GM23338 (cell line): Measurements from ENCODE around the gene CDR2L. TPM values are rescaled to one million over a fixed set of nuclear protein-coding genes. Genes with fewer than 3 reads are reported as not detected.

Experiments used
- ATAC-seq: fragments of 200-7000 bp; cut with Tn5 transposase; 3 replicates; pipeline ENCODE4 v1.9.1; 2020
- DNase-seq: peaks from one replicate; pipeline ENCODE4 v3.0.0-alpha.2; 2015; ENCODE audit warnings: low spot score
- H2AFZ ChIP-seq: fragments of 200-600 bp; sonication (generic); 2 replicates; pipeline ENCODE4 v1.8.0; 2016; ENCODE audit warnings: antibody characterized with exemption, mild to moderate bottlenecking, moderate library complexity
- H3F3A ChIP-seq: fragments of 200-600 bp; sonication (generic); replicated peaks from 2 replicates; pipeline ENCODE4 v1.8.0; 2017; ENCODE audit warnings: antibody characterized with exemption, mixed run types, low read depth
- H3K27ac ChIP-seq: fragments of 200-600 bp; sonication (generic); 2 replicates; pipeline ENCODE4 v1.6.1; 2016; ENCODE audit warnings: low read depth
- H3K27me3 ChIP-seq: fragments of 200-600 bp; sonication (generic); 2 replicates; pipeline ENCODE4 v1.8.0; 2016; ENCODE audit warnings: mild to moderate bottlenecking, mixed run types, moderate library complexity; ENCODE audit not compliant: insufficient read depth
- H3K36me3 ChIP-seq: fragments of 200-600 bp; sonication (generic); 2 replicates; pipeline ENCODE4 v1.8.0; 2016; ENCODE audit warnings: mild to moderate bottlenecking; ENCODE audit not compliant: insufficient read depth
- H3K4me1 ChIP-seq: fragments of 200-600 bp; sonication (generic); 2 replicates; pipeline ENCODE4 v1.8.0; 2016; ENCODE audit warnings: mild to moderate bottlenecking, moderate library complexity; ENCODE audit not compliant: insufficient read depth
- H3K4me2 ChIP-seq: fragments of 200-600 bp; sonication (generic); 2 replicates; pipeline ENCODE4 v1.7.1; 2017; ENCODE audit warnings: mixed run types
- H3K4me3 ChIP-seq: fragments of 200-600 bp; sonication (generic); 2 replicates; pipeline ENCODE4 v1.6.1; 2016; ENCODE audit warnings: mixed run types
- H3K79me2 ChIP-seq: fragments of 200-600 bp; sonication (generic); replicated peaks from 2 replicates; pipeline ENCODE4 v1.8.0; 2017; ENCODE audit warnings: mild to moderate bottlenecking; ENCODE audit not compliant: insufficient read depth
- H3K9me2 ChIP-seq: fragments of 200-600 bp; sonication (generic); 2 replicates; pipeline ENCODE4 v1.8.0; 2017; ENCODE audit not compliant: insufficient read depth
- H4K20me1 ChIP-seq: fragments of 200-600 bp; sonication (generic); replicated peaks from 2 replicates; pipeline ENCODE4 v1.8.0; 2017; ENCODE audit warnings: mild to moderate bottlenecking; ENCODE audit not compliant: insufficient read depth
- H3K27ac Mint-ChIP-seq: 2 replicates; pipeline ENCODE4 v1.8.0; 2020; ENCODE audit warnings: inconsistent platforms, mild to moderate bottlenecking, moderate library complexity, mixed read lengths
- H3K27me3 Mint-ChIP-seq: 3 replicates; pipeline ENCODE4 v1.8.0; 2022; ENCODE audit warnings: low read depth, mild to moderate bottlenecking, moderate library complexity, mixed read lengths, inconsistent platforms; ENCODE audit not compliant: insufficient read depth, poor library complexity
- H3K36me3 Mint-ChIP-seq: 3 replicates; pipeline ENCODE4 v1.8.0; 2021; ENCODE audit warnings: low read depth, mild to moderate bottlenecking, inconsistent platforms, moderate library complexity, mixed read lengths
- H3K4me1 Mint-ChIP-seq: 3 replicates; pipeline ENCODE4 v1.8.0; 2020; ENCODE audit warnings: mild to moderate bottlenecking, inconsistent platforms, mixed read lengths
- H3K4me3 Mint-ChIP-seq: 3 replicates; pipeline ENCODE4 v1.8.0; 2021; ENCODE audit warnings: moderate library complexity, mild to moderate bottlenecking, inconsistent platforms, mixed read lengths
- H3K9me3 Mint-ChIP-seq: 3 replicates; pipeline ENCODE4 v1.8.0; 2020; ENCODE audit warnings: moderate library complexity, mild to moderate bottlenecking, inconsistent platforms, mixed read lengths
- CREB1 ChIP-seq: fragments of 250-450 bp; sonication (Bioruptor Pico); IDR thresholded peaks from 2 replicates; pipeline ENCODE4 v1.5.0; 2020; ENCODE audit warnings: low read depth, mild to moderate bottlenecking, moderate library complexity
- CTCF ChIP-seq, 2 experiments: fragments of 200-600 bp in 1 of 2; sonication (generic) in 1 of 2; conservative IDR thresholded peaks; 2 replicates each; pipeline versions ENCODE4 v1.5.1 to v1.6.1; 2016 to 2017; ENCODE audit warnings: antibody characterized with exemption in 2 of 2, low read depth in 2 of 2, mild to moderate bottlenecking in 2 of 2, moderate library complexity in 1 of 2
- ETS1 ChIP-seq: IDR thresholded peaks from 2 replicates; pipeline ENCODE4 v1.6.1; 2016; ENCODE audit warnings: antibody characterized with exemption
- EZH2 ChIP-seq: fragments of 200-600 bp; sonication (generic); IDR thresholded peaks from one replicate; pipeline ENCODE4 v1.8.0; 2017; ENCODE audit warnings: antibody characterized with exemption, mild to moderate bottlenecking, low read depth; ENCODE audit not compliant: unreplicated experiment
- EZH2phosphoT487 ChIP-seq: fragments of 200-600 bp; sonication (generic); IDR thresholded peaks from one replicate; pipeline ENCODE4 v1.8.1; 2018; ENCODE audit warnings: antibody characterized with exemption; ENCODE audit not compliant: unreplicated experiment
- JUNB ChIP-seq: IDR thresholded peaks from one replicate; pipeline ENCODE4 v1.6.1; 2016; ENCODE audit warnings: antibody characterized with exemption; ENCODE audit not compliant: unreplicated experiment
- NANOG ChIP-seq: IDR thresholded peaks from 2 replicates; pipeline ENCODE4 v1.6.1; 2016; ENCODE audit warnings: antibody characterized with exemption, borderline replicate concordance
- POLR2AphosphoS5 ChIP-seq: IDR thresholded peaks from 2 replicates; pipeline ENCODE4 v1.6.1; 2016; ENCODE audit warnings: antibody characterized with exemption, low read depth
- ZNF114 ChIP-seq: fragments of 250-450 bp; sonication (Bioruptor Pico); IDR thresholded peaks from 2 replicates; pipeline ENCODE4 v1.5.0; 2020; ENCODE audit warnings: mild to moderate bottlenecking, moderate library complexity
- ZNF331 ChIP-seq: fragments of 250-450 bp; sonication (Bioruptor Pico); IDR thresholded peaks from 2 replicates; pipeline ENCODE4 v1.5.0; 2020; ENCODE audit warnings: low read depth, mild to moderate bottlenecking, moderate library complexity
- ZNF462 ChIP-seq: fragments of 250-450 bp; sonication (Bioruptor Pico); IDR thresholded peaks from 2 replicates; pipeline ENCODE4 v1.5.0; 2020; ENCODE audit warnings: mild to moderate bottlenecking, moderate library complexity
- long read RNA-seq: library from polyadenylated mRNA; unstranded; transcript quantifications from one replicate; pipeline ENCODE4 v2.0.0, GENCODE V29; 2020; ENCODE audit not compliant: unreplicated experiment
- polyA plus RNA-seq: library from polyadenylated mRNA; unstranded; fragments of >200 nt; fragmentation: Nextera tagmentation; extraction: Ambion mirVana; gene quantifications from 2 replicates; pipeline ENCODE4 v1.2.1, GENCODE V29; 2016
- total RNA-seq: library from RNA; depleted of rRNA; stranded (reverse); fragments of >200 nt; shearing (Covaris generic); gene quantifications from 2 replicates; pipeline ENCODE4 v1.2.3, GENCODE V29; 2014; rRNA removed

The CDR2L gene
- total RNA-seq = 34.4 and 35.8 TPM in 2 replicates
- polyA plus RNA-seq = 17.7 and 18.3 TPM in 2 replicates
- long read RNA-seq, partial matches to known transcripts = 0 of 10 reads
- long read RNA-seq, other reads (novel, unspliced or antisense) = 10 of 10 reads

- H3K9me2 ChIP-seq = no peaks in the 10 kb centered on the region
- H2AFZ ChIP-seq = peak within 1 kb of the TSS; percentile 95
- H3K79me2 ChIP-seq = peaks cover 21% of the 10 kb centered on the region
- ATAC-seq (peak; percentile 85), DNase-seq (peak; percentile 98)
- H4K20me1 ChIP-seq = peaks cover 14% of the 10 kb centered on the region; the same call in 1 of the 2 replicates
- Mint-ChIP-seq H3K9me3 (no peaks in the 10 kb centered on the region), H3K4me1 (peaks cover 8% of the 10 kb centered on the region), H3K27me3 (peaks cover 15% of the 10 kb centered on the region), H3K4me3 (peak within 1 kb of the TSS; percentile 90), H3K27ac (peak within 1 kb of the TSS; percentile 92), H3K36me3 (no peaks in the 10 kb centered on the region)
- TF ChIP-seq POLR2AphosphoS5 (peak; percentile 85), EZH2 (no peak)
- no peaks in the 10 kb centered on the region for H3K36me3 ChIP-seq
- peaks cover 13% of the 10 kb centered on the region for H3K4me1 ChIP-seq
- H3K27me3 ChIP-seq = no peaks in the 10 kb centered on the region
- peaks cover 9% of the 10 kb centered on the region; the same call in 1 of the 2 replicates for H3F3A ChIP-seq
- H3K4me3 ChIP-seq = peak within 1 kb of the TSS; percentile 92
- peak within 1 kb of the TSS; percentile 85 for H3K27ac ChIP-seq
- H3K4me2 ChIP-seq = peak within 1 kb of the TSS; percentile 100
These were observed at the start of gene CDR2L for GRCh38 chr17:74987418-74987908. CDR2L (plus strand) TSS chr17:74987632; CDS start chr17:74988044, 412 bp downstream.

GRCh38 chr17:74938194-74938950, 49.1 kb upstream of the CDR2L start:
- H3K27ac ChIP-seq = no peak overlapping the region
- peaks cover 6% of the 10 kb centered on the region; the same call in 2 of the 3 replicates for H3K4me1 Mint-ChIP-seq
- no peaks in the 10 kb centered on the region for H4K20me1 ChIP-seq
- H3K27me3 Mint-ChIP-seq = peaks cover 66% of the 10 kb centered on the region
- H3K4me3 ChIP-seq = no peak overlapping the region
- H3K79me2 ChIP-seq = no peaks in the 10 kb centered on the region
- no peaks in the 10 kb centered on the region for H3K4me1 ChIP-seq
- peaks cover 64% of the 10 kb centered on the region for H3K27me3 ChIP-seq
- H3K36me3 ChIP-seq = no peaks in the 10 kb centered on the region
- H3K9me3 Mint-ChIP-seq = no peaks in the 10 kb centered on the region
- H3K4me3 Mint-ChIP-seq = no peak overlapping the region
- no peak for DNase-seq
- no peaks in the 10 kb centered on the region for H3K9me2 ChIP-seq
- ATAC-seq = no peak
- no peaks in the 10 kb centered on the region for H3F3A ChIP-seq
- H3K36me3 Mint-ChIP-seq = no peaks in the 10 kb centered on the region
- H2AFZ ChIP-seq = no peak overlapping the region
- no peak overlapping the region for H3K4me2 ChIP-seq
- no peak overlapping the region for H3K27ac Mint-ChIP-seq
- TF ChIP-seq EZH2 = no peak
- TF ChIP-seq ZNF331 (CRISPR knock-in tag) = no peak
- TF ChIP-seq JUNB = no peak
- TF ChIP-seq CREB1 = no peak
- TF ChIP-seq EZH2phosphoT487 = no peak
- TF ChIP-seq CTCF (conservative IDR thresholded peaks at IDR 0.05; ENCODE audit: low read depth in 2 of 2) = no peak
- TF ChIP-seq POLR2AphosphoS5 = no peak
- TF ChIP-seq ETS1 = no peak
- no peak for TF ChIP-seq NANOG
- TF ChIP-seq ZNF114 (CRISPR knock-in tag) = no peak
- TF ChIP-seq ZNF462 (CRISPR knock-in tag) = no peak
